Liver (tissue), 9 donors: ENCODE data around the gene THSD7B. TPM values are rescaled to one million over a fixed set of nuclear protein-coding genes. Genes with fewer than 3 reads are reported as not detected.

Source experiments
- DNase-seq: peaks from one replicate; pipeline ENCODE4 v3.0.0-alpha.2; 2017; ENCODE audit warnings: low spot score
- H3K27ac ChIP-seq, 2 donors: one replicate each; pipeline ENCODE4 v1.7.0; 2013; ENCODE audit warnings: inconsistent platforms in 2 of 2, low read length in 2 of 2, control low read depth in 1 of 2, low read depth in 1 of 2, mild to moderate bottlenecking in 1 of 2
- H3K27me3 ChIP-seq, 4 donors: one replicate each; pipeline versions ENCODE4 v1.6.1 to v1.7.0; 2013; ENCODE audit warnings: low read length in 3 of 4, inconsistent platforms in 1 of 4, mild to moderate bottlenecking in 1 of 4, moderate library complexity in 1 of 4; ENCODE audit not compliant: control insufficient read depth in 4 of 4, insufficient read depth in 4 of 4
- H3K36me3 ChIP-seq, 4 donors: one replicate each; pipeline versions ENCODE4 v1.6.1 to v1.7.0; 2013; ENCODE audit warnings: low read length in 3 of 4, mild to moderate bottlenecking in 3 of 4, low read depth in 1 of 4, moderate library complexity in 1 of 4; ENCODE audit not compliant: control insufficient read depth in 4 of 4, insufficient read depth in 3 of 4
- H3K4me1 ChIP-seq, 4 donors: one replicate each; pipeline versions ENCODE4 v1.6.1 to v1.7.0; 2013; ENCODE audit warnings: low read length in 3 of 4, mild to moderate bottlenecking in 3 of 4, moderate library complexity in 1 of 4; ENCODE audit not compliant: control insufficient read depth in 4 of 4, insufficient read depth in 4 of 4
- H3K4me3 ChIP-seq, 3 donors: one replicate each; pipeline versions ENCODE4 v1.6.1 to v1.7.0; 2013; ENCODE audit warnings: low read length in 3 of 3, control low read depth in 1 of 3, low read depth in 1 of 3, mild to moderate bottlenecking in 1 of 3
- H3K9ac ChIP-seq, 2 donors: one replicate each; pipeline ENCODE4 v1.7.0; 2013; ENCODE audit warnings: low read length in 2 of 2, mild to moderate bottlenecking in 2 of 2, moderate library complexity in 2 of 2, control low read depth in 1 of 2, low read depth in 1 of 2
- H3K9me3 ChIP-seq, 4 donors: one replicate each; pipeline versions ENCODE4 v1.6.1 to v1.7.0; 2013; ENCODE audit warnings: low read length in 3 of 4; ENCODE audit not compliant: control insufficient read depth in 4 of 4
- ATF3 ChIP-seq: IDR thresholded peaks from 2 replicates; pipeline ENCODE4 v1.6.1; 2016; ENCODE audit warnings: antibody characterized with exemption
- CTCF ChIP-seq: fragments of 150-350 bp; IDR thresholded peaks from 2 replicates; pipeline ENCODE4 v1.5.1; 2017; ENCODE audit warnings: improper control_type of control experiment, low read depth, low read length; ENCODE audit not compliant: missing input control
- EGR1 ChIP-seq, 2 donors: IDR thresholded peaks; 2 replicates each; pipeline ENCODE4 v1.6.1; 2016 to 2018; ENCODE audit warnings: antibody characterized with exemption in 2 of 2, low read depth in 2 of 2
- FOXA1 ChIP-seq: IDR thresholded peaks from 2 replicates; pipeline ENCODE4 v1.6.1; 2016; ENCODE audit warnings: antibody characterized with exemption
- FOXA2 ChIP-seq: IDR thresholded peaks from 2 replicates; pipeline ENCODE4 v1.6.1; 2016; ENCODE audit warnings: antibody characterized with exemption
- GABPA ChIP-seq, 2 donors: IDR thresholded peaks in 1 of 2; conservative IDR thresholded peaks in 1 of 2; 2 replicates each; pipeline ENCODE4 v1.6.1; 2016; ENCODE audit warnings: antibody characterized with exemption in 2 of 2, mild to moderate bottlenecking in 1 of 2, moderate library complexity in 1 of 2
- HNF4A ChIP-seq, 2 donors: conservative IDR thresholded peaks; 2 replicates each; pipeline ENCODE4 v1.6.1; 2016; ENCODE audit warnings: antibody characterized with exemption in 2 of 2, mild to moderate bottlenecking in 2 of 2
- HNF4G ChIP-seq: IDR thresholded peaks from 2 replicates; pipeline ENCODE4 v1.6.1; 2016; ENCODE audit warnings: antibody characterized with exemption
- JUND ChIP-seq, 2 donors: IDR thresholded peaks; 2 replicates each; pipeline ENCODE4 v1.6.1; 2016; ENCODE audit warnings: antibody characterized with exemption in 2 of 2
- MAX ChIP-seq: IDR thresholded peaks from 2 replicates; pipeline ENCODE4 v1.6.1; 2016; ENCODE audit warnings: antibody characterized with exemption
- NR2F2 ChIP-seq: IDR thresholded peaks from 2 replicates; pipeline ENCODE4 v1.6.1; 2016; ENCODE audit warnings: antibody characterized with exemption
- RAD21 ChIP-seq, 2 donors: IDR thresholded peaks; 2 replicates each; pipeline ENCODE4 v1.6.1; 2016; ENCODE audit warnings: antibody characterized with exemption in 2 of 2, mild to moderate bottlenecking in 2 of 2
- REST ChIP-seq: IDR thresholded peaks from 2 replicates; pipeline ENCODE4 v1.6.1; 2016; ENCODE audit warnings: antibody characterized with exemption, mild to moderate bottlenecking
- RXRA ChIP-seq, 2 donors: IDR thresholded peaks; 2 replicates each; pipeline ENCODE4 v1.6.1; 2017 to 2018; ENCODE audit warnings: antibody characterized with exemption in 2 of 2, mild to moderate bottlenecking in 1 of 2
- SP1 ChIP-seq: IDR thresholded peaks from 2 replicates; pipeline ENCODE4 v1.6.1; 2018; ENCODE audit warnings: antibody characterized with exemption, mild to moderate bottlenecking
- TAF1 ChIP-seq: conservative IDR thresholded peaks from 2 replicates; pipeline ENCODE4 v1.6.1; 2016; ENCODE audit warnings: antibody characterized with exemption, mild to moderate bottlenecking
- YY1 ChIP-seq: IDR thresholded peaks from 2 replicates; pipeline ENCODE4 v1.6.1; 2016; ENCODE audit warnings: antibody characterized with exemption, mild to moderate bottlenecking
- ZBTB33 ChIP-seq: IDR thresholded peaks from 2 replicates; pipeline ENCODE4 v1.6.1; 2016; ENCODE audit warnings: antibody characterized with exemption
- WGBS: extraction: QIAGEN DNeasy Blood & Tissue Kit; methylation state at CpG from one replicate; pipeline ENCODE4 v1.1.7; 2013; 5-methylcytosine and 5-hydroxymethylcytosine counted together
- polyA plus RNA-seq, 2 donors: library from polyadenylated mRNA; stranded (reverse) in 1 of 2; unstranded in 1 of 2; fragments of 200-250 nt in 1 of 2; fragments of >200 nt in 1 of 2; fragmentation: Nextera tagmentation in 1 of 2; extraction: Ambion mirVana in 1 of 2; gene quantifications; one replicate each; pipeline versions ENCODE4 v1.2.1 to v1.2.3, GENCODE V29; 2013 to 2015
- total RNA-seq, 2 donors: library from RNA; depleted of rRNA; stranded (reverse); fragments of >200 nt; gene quantifications; one replicate each; pipeline ENCODE4 v1.2.3, GENCODE V29; 2014
- donor health status: healthy.
- donor health status: healthy.
- donor health status: healthy.
- donor health status: healthy.
- donor health status: healthy.

THSD7B gene
- total and polyA plus RNA-seq, 4 donors: 0.01 to 0.75 (median 0.42) TPM; not detected in 1

- TF ChIP-seq CTCF (no peak), YY1 (no peak), HNF4G (no peak), FOXA2 (no peak), EGR1 (IDR thresholded peaks at IDR 0.05; ENCODE audit: low read depth in 2 of 2) (no peak), MAX (no peak), TAF1 (no peak)
Observed at GRCh38 chr2:137345994-137346393, 580.6 kb downstream of the THSD7B start (continued).

GRCh38 chr2:137348301-137348700, 583.0 kb downstream of the THSD7B start:
- WGBS: 82% methylated on average over 3 of the region's 3 CpGs
- H3K4me1 ChIP-seq: no peaks in the 10 kb centered on the region
- no peaks in the 10 kb centered on the region for H3K9me3 ChIP-seq
- no peak for DNase-seq
- H3K36me3 ChIP-seq: no peaks in the 10 kb centered on the region
- no peaks in the 10 kb centered on the region for H3K27me3 ChIP-seq
- no peak overlapping the region for H3K9ac ChIP-seq
- H3K27ac ChIP-seq: no peak overlapping the region
- no peak overlapping the region for H3K4me3 ChIP-seq
- TF ChIP-seq JUND (IDR thresholded peaks at IDR 0.05): no peak

GRCh38 chr2:137357634-137358033, 592.3 kb downstream of the THSD7B start:
- H3K9ac ChIP-seq: no peak overlapping the region
- H3K9me3 ChIP-seq: peaks cover 0 to 6% (median 2%) of the 10 kb centered on the region in 4 donors
- H3K36me3 ChIP-seq: no peaks in the 10 kb centered on the region
- H3K27me3 ChIP-seq: no peaks in the 10 kb centered on the region
- no peaks in the 10 kb centered on the region for H3K4me1 ChIP-seq
- no peak overlapping the region for H3K4me3 ChIP-seq
- no peak for DNase-seq
- H3K27ac ChIP-seq: no peak overlapping the region
- no peak for TF ChIP-seq YY1
- no peak for TF ChIP-seq HNF4G
- TF ChIP-seq HNF4A (conservative IDR thresholded peaks at IDR 0.05): no peak
- no peak for TF ChIP-seq SP1
- TF ChIP-seq FOXA2: no peak
- no peak for TF ChIP-seq RXRA (IDR thresholded peaks at IDR 0.05)
- no peak for TF ChIP-seq RAD21 (IDR thresholded peaks at IDR 0.05)

- DNase-seq: no peak
- H3K9ac ChIP-seq: no peak overlapping the region
- no peak overlapping the region for H3K4me3 ChIP-seq
- H3K4me1 ChIP-seq: no peaks in the 10 kb centered on the region
- H3K36me3 ChIP-seq: no peaks in the 10 kb centered on the region
- H3K27me3 ChIP-seq: no peaks in the 10 kb centered on the region
- H3K9me3 ChIP-seq: no peaks in the 10 kb centered on the region
- H3K27ac ChIP-seq: no peak overlapping the region
- 16% methylated on average over 1 of the region's 1 CpG for WGBS
- no peak for TF ChIP-seq GABPA (IDR thresholded peaks at IDR 0.05 in 1 of 2, conservative IDR thresholded peaks at IDR 0.05 in 1 of 2)
- TF ChIP-seq EGR1 (IDR thresholded peaks at IDR 0.05; ENCODE audit: low read depth in 2 of 2): no peak
- TF ChIP-seq RAD21 (IDR thresholded peaks at IDR 0.05): no peak
- TF ChIP-seq NR2F2: no peak
- no peak for TF ChIP-seq ZBTB33
- no peak for TF ChIP-seq MAX
- TF ChIP-seq TAF1: no peak
- TF ChIP-seq SP1: no peak
- TF ChIP-seq ATF3: no peak
- no peak for TF ChIP-seq HNF4A (conservative IDR thresholded peaks at IDR 0.05)
- TF ChIP-seq FOXA1: no peak
- no peak for TF ChIP-seq REST
- TF ChIP-seq YY1: no peak
Observed at GRCh38 chr2:137367361-137367760, 602.0 kb downstream of the THSD7B start.
